ENCODE measurements around the gene HOXA11. TPM values are rescaled to one million over a fixed set of nuclear protein-coding genes. Genes with fewer than 3 reads are reported as not detected.

Gene HOXA11
- polyA plus RNA-seq, 1 experiment: 34.0 TPM

DNA sequence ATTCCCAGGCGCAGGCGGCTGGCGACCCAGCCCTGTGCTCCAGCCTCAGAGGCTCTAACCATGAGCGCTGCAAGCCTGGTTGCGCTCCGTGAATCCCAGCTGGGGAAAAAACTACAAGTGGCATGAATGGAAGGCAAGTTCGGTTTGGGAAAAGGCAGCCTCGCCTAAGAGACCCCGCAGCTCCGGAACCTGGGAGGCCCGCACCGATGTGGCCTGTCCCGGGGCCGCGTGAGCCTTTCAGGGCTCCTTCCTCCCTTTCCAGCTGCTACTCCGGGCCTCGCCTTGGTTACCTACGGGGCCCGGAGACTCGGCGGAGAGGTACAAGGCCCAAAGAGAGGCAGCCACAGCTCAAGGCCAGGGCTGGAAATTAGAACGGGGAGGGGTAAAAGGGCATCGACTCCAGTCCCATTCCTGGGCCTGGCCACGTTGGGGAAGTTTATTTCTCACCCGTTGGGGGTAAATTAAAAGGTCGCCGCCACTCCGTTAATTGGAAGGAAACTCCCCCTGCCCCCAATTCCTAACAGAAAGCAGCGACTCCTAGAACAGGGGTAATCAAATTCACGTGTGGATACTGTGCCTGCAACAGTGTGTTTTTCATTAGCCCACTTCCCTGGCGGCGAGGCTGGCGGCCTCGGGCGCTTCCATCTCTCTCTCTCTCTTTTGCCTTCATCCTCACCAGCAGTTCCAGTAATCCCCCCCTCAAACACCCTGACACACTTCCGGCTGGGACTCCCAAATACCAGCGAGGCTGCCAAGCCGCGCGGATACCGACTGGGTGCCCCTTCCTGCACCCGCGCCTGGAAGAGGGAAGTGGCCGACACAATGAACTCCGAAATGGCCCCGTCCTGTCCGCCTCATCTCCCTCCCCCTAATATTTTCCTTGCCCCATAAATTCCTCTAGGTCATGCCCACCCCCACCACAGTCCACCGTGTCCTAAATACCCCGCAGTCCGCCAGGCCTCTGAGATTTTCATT lies 18.2 kb downstream of the HOXA11 start:
- ChIA-PET POLR2A (interaction anchor here (1.0 kb wide), 1 partner anchor 13 kb away, joined by 3 read pairs; no protein-coding TSS in a partner anchor), CTCF (interaction anchor here (1.2 to 16.1 kb wide), 8 partner anchors 9 to 890 kb away, joined by 3 to 187 read pairs (median 7); partner anchors contain the start of genes HOXA11 and HOXA5)
- peaks cover 23% of the 10 kb centered on the region for H3K36me3 ChIP-seq (ENCODE audit: control insufficient read depth, insufficient read depth, low read length)
- no peaks in the 10 kb centered on the region for H3K27me3 ChIP-seq (ENCODE audit: control insufficient read depth, insufficient read depth, low read length)
- TF ChIP-seq, protein P1, sequence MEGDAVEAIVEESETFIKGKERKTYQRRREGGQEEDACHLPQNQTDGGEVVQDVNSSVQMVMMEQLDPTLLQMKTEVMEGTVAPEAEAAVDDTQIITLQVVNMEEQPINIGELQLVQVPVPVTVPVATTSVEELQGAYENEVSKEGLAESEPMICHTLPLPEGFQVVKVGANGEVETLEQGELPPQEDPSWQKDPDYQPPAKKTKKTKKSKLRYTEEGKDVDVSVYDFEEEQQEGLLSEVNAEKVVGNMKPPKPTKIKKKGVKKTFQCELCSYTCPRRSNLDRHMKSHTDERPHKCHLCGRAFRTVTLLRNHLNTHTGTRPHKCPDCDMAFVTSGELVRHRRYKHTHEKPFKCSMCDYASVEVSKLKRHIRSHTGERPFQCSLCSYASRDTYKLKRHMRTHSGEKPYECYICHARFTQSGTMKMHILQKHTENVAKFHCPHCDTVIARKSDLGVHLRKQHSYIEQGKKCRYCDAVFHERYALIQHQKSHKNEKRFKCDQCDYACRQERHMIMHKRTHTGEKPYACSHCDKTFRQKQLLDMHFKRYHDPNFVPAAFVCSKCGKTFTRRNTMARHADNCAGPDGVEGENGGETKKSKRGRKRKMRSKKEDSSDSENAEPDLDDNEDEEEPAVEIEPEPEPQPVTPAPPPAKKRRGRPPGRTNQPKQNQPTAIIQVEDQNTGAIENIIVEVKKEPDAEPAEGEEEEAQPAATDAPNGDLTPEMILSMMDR (IDR thresholded peaks at IDR 0.05; ENCODE audit: insufficient read depth, low read depth, low read length): no peak
- H3K4me3 ChIP-seq (ENCODE audit: low read depth, low read length): peak overlapping the region; percentile 72
- DNase-seq (ENCODE audit: low read depth): no peak

DNA sequence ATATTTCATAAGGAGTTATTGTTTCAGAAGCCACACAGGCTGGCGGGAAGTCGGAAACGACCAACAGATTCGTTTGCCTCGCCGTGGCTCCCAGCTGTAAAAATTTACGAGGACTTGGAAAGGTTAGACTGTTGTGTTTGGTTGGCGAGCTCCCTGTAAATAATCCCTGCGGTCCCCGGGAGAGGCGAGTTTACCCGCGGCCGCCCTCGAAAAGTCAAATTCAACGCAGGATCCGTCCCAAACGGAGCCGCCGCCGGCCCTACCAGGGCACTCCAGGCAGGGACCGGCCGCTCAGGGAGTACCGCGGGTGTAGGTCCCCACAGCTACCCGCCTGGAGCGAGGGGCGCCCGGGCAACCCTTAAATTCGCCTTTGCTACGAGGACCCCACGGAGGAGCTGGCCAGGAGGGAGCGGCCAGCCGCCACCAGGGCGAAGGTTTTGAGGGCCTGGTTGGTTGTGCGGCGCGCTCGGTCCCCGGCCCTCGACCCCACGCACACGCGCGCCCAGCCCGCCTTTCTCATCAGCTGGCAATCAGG lies 19.0 kb downstream of the HOXA11 start:
- POLR2A ChIA-PET: interaction anchor here (0.5 to 1.0 kb wide), 4 partner anchors 12 to 931 kb away, joined by 3 to 5 read pairs (median 4); no protein-coding TSS in a partner anchor

DNA sequence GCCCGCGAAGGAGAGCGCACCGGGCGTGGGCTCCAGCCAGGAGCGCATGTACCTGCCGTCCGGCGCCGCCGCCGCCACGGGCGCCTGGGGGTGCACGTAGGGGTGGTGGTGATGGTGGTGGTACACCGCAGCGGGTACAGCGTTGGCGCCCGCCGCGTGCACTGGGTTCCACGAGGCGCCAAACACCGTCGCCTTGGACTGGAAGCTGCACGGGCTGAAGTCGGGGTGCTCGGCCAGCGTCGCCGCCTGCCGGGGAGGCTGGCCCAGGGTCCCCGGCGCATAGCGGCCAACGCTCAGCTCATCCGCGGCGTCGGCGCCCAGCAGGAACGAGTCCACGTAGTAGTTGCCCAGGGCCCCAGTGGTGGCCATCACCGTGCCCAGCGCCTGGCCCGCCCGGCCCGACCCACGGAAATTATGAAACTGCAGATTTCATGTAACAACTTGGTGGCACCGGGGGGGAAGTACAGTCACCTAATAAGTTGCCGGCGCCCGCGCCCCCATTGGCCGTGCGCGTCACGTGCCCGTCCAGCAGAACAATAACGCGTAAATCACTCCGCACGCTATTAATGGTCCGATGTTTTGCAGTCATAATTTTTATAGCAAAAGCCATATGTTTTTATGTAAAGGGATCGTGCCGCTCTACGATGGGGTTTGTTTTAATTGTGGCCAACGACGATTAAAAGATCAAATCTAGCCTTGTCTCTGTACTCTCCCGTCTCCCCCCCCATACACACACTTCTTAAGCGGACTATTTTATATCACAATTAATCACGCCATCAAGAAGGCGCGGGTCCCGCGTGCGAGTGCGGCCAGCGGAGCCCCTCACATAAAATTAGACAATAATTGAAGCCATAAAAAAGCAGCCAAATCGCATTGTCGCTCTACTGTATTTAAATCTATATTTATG lies 19.7 kb downstream of the HOXA11 start, which contains the start of gene HOXA9:
TSS of gene HOXA9 (minus strand) at position 449 of the 907 bp plus-strand sequence. CDS start at position 369, 80 bp downstream.
- CTCF ChIA-PET: interaction anchor here (1.2 to 16.1 kb wide), 6 partner anchors 10 to 31 kb away, joined by 3 to 187 read pairs (median 8); partner anchors contain the start of genes HOXA11 and HOXA5
- peak; percentile 93 for DNase-seq (ENCODE audit: low read depth)

More for the DNA sequence above, 19.0 kb downstream of the HOXA11 start:
- Histone ChIP-seq H3K4me3 (ENCODE audit: low read depth, low read length) (peak overlapping the region; percentile 72), H3K27me3 (ENCODE audit: control insufficient read depth, insufficient read depth, low read length) (no peaks in the 10 kb centered on the region), H3K36me3 (ENCODE audit: control insufficient read depth, insufficient read depth, low read length) (peaks cover 19% of the 10 kb centered on the region)
- CTCF ChIA-PET: interaction anchor here (1.2 to 16.1 kb wide), 7 partner anchors 10 to 890 kb away, joined by 3 to 187 read pairs (median 7); partner anchors contain the start of genes HOXA11 and HOXA5
- DNase-seq (ENCODE audit: low read depth): no peak
- TF ChIP-seq, protein P1 (IDR thresholded peaks at IDR 0.05; ENCODE audit: insufficient read depth, low read depth, low read length): no peak

DNA sequence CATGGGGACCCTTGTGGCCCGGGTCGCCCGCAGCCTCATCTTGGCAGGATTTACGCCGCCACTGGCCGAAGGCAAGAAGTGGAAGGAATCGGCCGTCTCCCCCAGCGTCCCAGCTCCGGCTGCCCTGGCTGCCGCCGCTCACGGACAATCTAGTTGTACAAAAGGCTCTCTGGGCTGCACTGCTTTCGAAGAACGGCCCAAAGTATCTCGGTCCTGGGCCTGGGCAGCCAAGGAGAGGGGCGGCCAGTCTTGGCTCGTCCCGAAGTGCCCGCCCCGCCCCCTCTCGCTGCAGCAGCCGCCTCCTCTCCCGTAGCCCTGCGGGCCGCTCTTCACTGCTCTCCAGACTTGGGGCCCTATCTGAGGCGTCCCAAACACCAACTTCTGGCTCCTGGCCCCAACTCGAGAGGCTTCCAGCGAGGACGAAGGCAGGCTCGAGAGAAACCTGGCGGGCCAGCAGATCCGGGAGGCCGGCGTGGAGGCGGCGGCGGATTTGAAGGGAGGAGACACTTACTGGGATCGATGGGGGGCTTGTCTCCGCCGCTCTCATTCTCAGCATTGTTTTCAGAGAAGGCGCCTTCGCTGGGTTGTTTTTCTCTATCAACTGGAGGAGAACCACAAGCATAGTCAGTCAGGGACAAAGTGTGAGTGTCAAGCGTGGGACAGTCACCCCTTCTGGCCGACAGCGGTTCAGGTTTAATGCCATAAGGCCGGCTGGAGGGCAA lies 20.5 kb downstream of the HOXA11 start:
- H3K36me3 ChIP-seq (ENCODE audit: control insufficient read depth, insufficient read depth, low read length): peaks cover 19% of the 10 kb centered on the region
- DNase-seq (ENCODE audit: low read depth): no peak
- no peaks in the 10 kb centered on the region for H3K27me3 ChIP-seq (ENCODE audit: control insufficient read depth, insufficient read depth, low read length)
- peak overlapping the region; percentile 72 for H3K4me3 ChIP-seq (ENCODE audit: low read depth, low read length)
- CTCF ChIA-PET: interaction anchor here (1.2 to 16.1 kb wide), 3 partner anchors 14 to 23 kb away, joined by 5 to 187 read pairs (median 8); partner anchors contain the start of gene HOXA11
- POLR2A ChIA-PET: no interaction called here
- TF ChIP-seq, protein P1 (IDR thresholded peaks at IDR 0.05; ENCODE audit: insufficient read depth, low read depth, low read length): 0 out of 2 replicates have a peak, but pooled peaks have one; percentile 3

More for the DNA sequence above, 19.7 kb downstream of the HOXA11 start, which contains the start of gene HOXA9:
- peak within 1 kb of the TSS; percentile 72 for H3K4me3 ChIP-seq (ENCODE audit: low read depth, low read length)
- H3K27me3 ChIP-seq (ENCODE audit: control insufficient read depth, insufficient read depth, low read length): no peaks in the 10 kb centered on the region
- POLR2A ChIA-PET: interaction anchor here (0.5 to 1.0 kb wide), 5 partner anchors 13 to 966 kb away, joined by 3 to 5 read pairs (median 3); no protein-coding TSS in a partner anchor
- TF ChIP-seq, protein P1 (IDR thresholded peaks at IDR 0.05; ENCODE audit: insufficient read depth, low read depth, low read length): no peak
- H3K36me3 ChIP-seq (ENCODE audit: control insufficient read depth, insufficient read depth, low read length): peaks cover 19% of the 10 kb centered on the region
